ENCODE data around the gene WIPF3. TPM values are rescaled to one million over a fixed set of nuclear protein-coding genes. Genes with fewer than 3 reads are reported as not detected.
A peak's percentile ranks its signal among the peaks of the same experiment; 100 is the strongest.

WIPF3 gene
- total RNA-seq, 1 experiment from 2014 or later = 2.0 TPM

DNA sequence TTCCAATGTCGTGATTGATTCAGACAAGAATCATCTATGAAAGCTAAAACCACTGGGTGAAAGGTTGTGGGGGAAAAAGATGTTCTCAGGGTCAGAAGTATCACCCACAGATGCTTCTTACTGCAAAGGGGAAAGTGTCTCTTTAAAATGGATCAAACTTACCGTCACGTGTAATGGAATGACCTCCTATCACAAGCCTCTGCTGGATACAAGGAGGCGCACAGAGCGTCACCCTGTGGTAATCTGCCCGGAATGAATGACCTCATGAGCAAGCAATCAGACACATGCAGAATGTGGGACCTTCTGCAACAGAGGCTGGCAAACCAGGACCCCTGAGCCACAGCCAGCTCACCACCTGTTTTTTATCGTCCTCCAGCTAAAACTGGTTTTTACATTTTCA is 33.0 kb downstream of the WIPF3 start:
- Histone ChIP-seq H3K4me1 (ENCODE audit: control insufficient read depth, insufficient read depth, low read length) (no peaks in the 10 kb centered on the region), H3K9me3 (ENCODE audit: control insufficient read depth, insufficient read depth, low read depth, low read length) (no peaks in the 10 kb centered on the region), H3K27me3 (ENCODE audit: control insufficient read depth, insufficient read depth, low read length) (no peaks in the 10 kb centered on the region; the same call in 1 of the 2 replicates), H3K36me3 (ENCODE audit: control insufficient read depth, insufficient read depth, low read length) (no peaks in the 10 kb centered on the region), H3K27ac (ENCODE audit: low read length) (no peak overlapping the region), H3K4me3 (ENCODE audit: low read depth in 2 of 2, low read length in 2 of 2) (no peak overlapping the region)
- in situ Hi-C loops (cut with HindIII; ENCODE audit: low pct_unique_long_range_greater_than_20kb, low sequenced_read_pairs) = no loop called here
- DNase-seq (ENCODE audit: low read depth, low spot score) (no peak), ATAC-seq (peak; percentile 84; the same call in 1 of the 2 replicates)
- ChIA-PET CTCF (interaction anchor here (0.6 kb wide), 1 partner anchor 216 kb away, joined by 12 read pairs; no protein-coding TSS in a partner anchor), POLR2A (no interaction called here)
- BruUV-seq (replicated peaks) = no TSS peak
- intact Hi-C loops (cut with micrococcal nuclease; ENCODE audit: unreplicated experiment) = no loop called here
- TF ChIP-seq, protein P1, sequence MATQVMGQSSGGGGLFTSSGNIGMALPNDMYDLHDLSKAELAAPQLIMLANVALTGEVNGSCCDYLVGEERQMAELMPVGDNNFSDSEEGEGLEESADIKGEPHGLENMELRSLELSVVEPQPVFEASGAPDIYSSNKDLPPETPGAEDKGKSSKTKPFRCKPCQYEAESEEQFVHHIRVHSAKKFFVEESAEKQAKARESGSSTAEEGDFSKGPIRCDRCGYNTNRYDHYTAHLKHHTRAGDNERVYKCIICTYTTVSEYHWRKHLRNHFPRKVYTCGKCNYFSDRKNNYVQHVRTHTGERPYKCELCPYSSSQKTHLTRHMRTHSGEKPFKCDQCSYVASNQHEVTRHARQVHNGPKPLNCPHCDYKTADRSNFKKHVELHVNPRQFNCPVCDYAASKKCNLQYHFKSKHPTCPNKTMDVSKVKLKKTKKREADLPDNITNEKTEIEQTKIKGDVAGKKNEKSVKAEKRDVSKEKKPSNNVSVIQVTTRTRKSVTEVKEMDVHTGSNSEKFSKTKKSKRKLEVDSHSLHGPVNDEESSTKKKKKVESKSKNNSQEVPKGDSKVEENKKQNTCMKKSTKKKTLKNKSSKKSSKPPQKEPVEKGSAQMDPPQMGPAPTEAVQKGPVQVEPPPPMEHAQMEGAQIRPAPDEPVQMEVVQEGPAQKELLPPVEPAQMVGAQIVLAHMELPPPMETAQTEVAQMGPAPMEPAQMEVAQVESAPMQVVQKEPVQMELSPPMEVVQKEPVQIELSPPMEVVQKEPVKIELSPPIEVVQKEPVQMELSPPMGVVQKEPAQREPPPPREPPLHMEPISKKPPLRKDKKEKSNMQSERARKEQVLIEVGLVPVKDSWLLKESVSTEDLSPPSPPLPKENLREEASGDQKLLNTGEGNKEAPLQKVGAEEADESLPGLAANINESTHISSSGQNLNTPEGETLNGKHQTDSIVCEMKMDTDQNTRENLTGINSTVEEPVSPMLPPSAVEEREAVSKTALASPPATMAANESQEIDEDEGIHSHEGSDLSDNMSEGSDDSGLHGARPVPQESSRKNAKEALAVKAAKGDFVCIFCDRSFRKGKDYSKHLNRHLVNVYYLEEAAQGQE (IDR thresholded peaks at IDR 0.05; ENCODE audit: insufficient read depth in 1 of 2, low read depth in 2 of 2, low read length in 1 of 2) = no peak
- TF ChIP-seq POLR2AphosphoS5 (IDR thresholded peaks at IDR 0.05; ENCODE audit: low read depth, low read length) (no peak), SIN3A (IDR thresholded peaks at IDR 0.05; ENCODE audit: borderline replicate concordance, insufficient read depth, low read depth, low read length) (no peak), TCF7L2 (IDR thresholded peaks at IDR 0.05; ENCODE audit: low read depth, low read length) (no peak)
- TF ChIP-seq, protein P2, sequence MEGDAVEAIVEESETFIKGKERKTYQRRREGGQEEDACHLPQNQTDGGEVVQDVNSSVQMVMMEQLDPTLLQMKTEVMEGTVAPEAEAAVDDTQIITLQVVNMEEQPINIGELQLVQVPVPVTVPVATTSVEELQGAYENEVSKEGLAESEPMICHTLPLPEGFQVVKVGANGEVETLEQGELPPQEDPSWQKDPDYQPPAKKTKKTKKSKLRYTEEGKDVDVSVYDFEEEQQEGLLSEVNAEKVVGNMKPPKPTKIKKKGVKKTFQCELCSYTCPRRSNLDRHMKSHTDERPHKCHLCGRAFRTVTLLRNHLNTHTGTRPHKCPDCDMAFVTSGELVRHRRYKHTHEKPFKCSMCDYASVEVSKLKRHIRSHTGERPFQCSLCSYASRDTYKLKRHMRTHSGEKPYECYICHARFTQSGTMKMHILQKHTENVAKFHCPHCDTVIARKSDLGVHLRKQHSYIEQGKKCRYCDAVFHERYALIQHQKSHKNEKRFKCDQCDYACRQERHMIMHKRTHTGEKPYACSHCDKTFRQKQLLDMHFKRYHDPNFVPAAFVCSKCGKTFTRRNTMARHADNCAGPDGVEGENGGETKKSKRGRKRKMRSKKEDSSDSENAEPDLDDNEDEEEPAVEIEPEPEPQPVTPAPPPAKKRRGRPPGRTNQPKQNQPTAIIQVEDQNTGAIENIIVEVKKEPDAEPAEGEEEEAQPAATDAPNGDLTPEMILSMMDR (IDR thresholded peaks at IDR 0.05) = peak; percentile 29; the same call in 1 of the 2 replicates

DNA sequence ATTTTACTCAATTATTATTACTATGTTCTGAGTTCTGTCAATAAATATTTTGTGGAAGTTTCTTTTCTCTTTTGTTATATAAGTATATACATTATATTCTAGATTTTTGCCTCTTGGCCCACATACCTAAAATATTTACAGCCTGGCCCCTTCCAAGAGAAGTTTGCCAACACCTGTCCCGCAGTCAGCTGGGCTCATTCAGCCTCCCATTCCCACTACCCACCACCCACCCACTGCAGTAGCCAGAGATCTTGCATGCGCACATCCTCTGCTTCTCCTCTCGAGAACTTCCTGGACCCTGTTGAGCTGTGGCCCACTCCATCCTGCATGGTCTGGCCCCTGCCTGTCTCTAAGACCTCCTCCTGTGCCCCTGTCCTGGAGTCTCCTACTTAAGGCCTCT is 33.6 kb downstream of the WIPF3 start:
- Histone ChIP-seq H3K4me3 (ENCODE audit: low read depth in 2 of 2, low read length in 2 of 2) (no peak overlapping the region), H3K9me3 (ENCODE audit: control insufficient read depth, insufficient read depth, low read depth, low read length) (no peaks in the 10 kb centered on the region), H3K36me3 (ENCODE audit: control insufficient read depth, insufficient read depth, low read length) (no peaks in the 10 kb centered on the region), H3K27ac (ENCODE audit: low read length) (no peak overlapping the region), H3K27me3 (ENCODE audit: control insufficient read depth, insufficient read depth, low read length) (no peaks in the 10 kb centered on the region; the same call in 1 of the 2 replicates), H3K4me1 (ENCODE audit: control insufficient read depth, insufficient read depth, low read length) (no peaks in the 10 kb centered on the region)
- ChIA-PET CTCF (interaction anchor here (0.6 kb wide), 1 partner anchor 217 kb away, joined by 12 read pairs; no protein-coding TSS in a partner anchor), POLR2A (no interaction called here)
- TF ChIP-seq, protein P1 (IDR thresholded peaks at IDR 0.05; ENCODE audit: insufficient read depth in 1 of 2, low read depth in 2 of 2, low read length in 1 of 2) = no peak
- no peak for TF ChIP-seq TCF7L2 (IDR thresholded peaks at IDR 0.05; ENCODE audit: low read depth, low read length)
- TF ChIP-seq POLR2AphosphoS5 (IDR thresholded peaks at IDR 0.05; ENCODE audit: low read depth, low read length) = no peak
- TF ChIP-seq, protein P2 (IDR thresholded peaks at IDR 0.05) = no peak
- TF ChIP-seq SIN3A (IDR thresholded peaks at IDR 0.05; ENCODE audit: borderline replicate concordance, insufficient read depth, low read depth, low read length) = no peak
- ATAC-seq (no peak), DNase-seq (ENCODE audit: low read depth, low spot score) (no peak)
- no TSS peak for BruUV-seq (replicated peaks)
- in situ Hi-C loops (cut with HindIII; ENCODE audit: low pct_unique_long_range_greater_than_20kb, low sequenced_read_pairs) = no loop called here
- intact Hi-C loops (cut with micrococcal nuclease; ENCODE audit: unreplicated experiment) = no loop called here
